ENCODE results near the gene TCEANC.

Gene TCEANC

DNA sequence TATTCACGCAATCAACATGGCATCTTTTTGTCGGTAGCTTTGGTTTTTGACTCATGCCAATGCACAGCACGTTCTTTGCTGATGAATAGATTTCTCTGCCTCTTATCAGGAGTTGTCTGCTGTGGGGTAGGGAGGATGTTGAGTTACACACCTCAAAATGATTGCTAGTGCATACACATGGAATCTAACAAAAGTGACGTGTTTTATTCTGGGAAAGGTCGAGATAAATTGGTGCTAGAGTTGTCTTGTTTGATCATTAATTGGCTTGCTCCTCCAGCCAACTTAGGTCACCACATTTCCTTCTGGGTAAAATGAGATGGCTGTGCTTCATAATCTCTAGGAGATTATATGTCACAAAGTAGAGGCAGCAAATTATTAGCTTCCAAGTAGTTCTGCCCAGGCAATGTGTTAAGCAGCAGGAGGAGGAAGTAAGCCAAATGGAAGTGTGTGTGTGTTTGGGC is 39.9 kb downstream of the TCEANC start:
- DNase-seq (ENCODE audit: low read depth) = no peak

DNA sequence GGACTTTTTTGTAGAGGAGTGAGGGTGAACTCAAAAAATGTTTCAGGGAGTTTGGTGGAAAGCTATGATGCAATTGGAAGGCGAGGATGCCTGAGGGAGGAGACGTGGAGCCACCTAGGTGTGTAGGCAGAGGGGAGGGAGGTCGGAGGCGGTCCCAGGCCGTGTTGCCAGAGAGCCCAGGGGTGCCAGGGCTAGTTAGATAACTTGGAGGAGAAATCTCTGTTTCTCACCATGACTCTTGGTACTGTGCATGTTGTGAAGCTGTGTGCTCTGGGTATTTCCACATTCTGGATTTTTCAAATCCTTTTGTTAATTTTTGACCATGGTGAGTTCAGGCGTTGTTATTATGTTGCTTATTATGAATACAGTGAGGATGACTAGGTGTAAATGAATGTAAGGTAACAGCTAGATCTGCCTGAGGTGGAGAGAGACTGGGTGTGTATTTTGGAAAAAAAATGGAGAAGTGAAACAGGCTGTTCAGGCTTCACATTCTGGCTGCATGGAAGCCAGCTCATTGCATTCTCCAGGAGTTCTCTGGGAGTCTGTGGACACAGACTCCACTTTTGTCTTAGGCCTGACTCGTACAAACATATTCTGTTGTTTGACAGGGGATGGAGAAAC is 40.5 kb downstream of the TCEANC start:
- no peak for DNase-seq (ENCODE audit: low read depth)

DNA sequence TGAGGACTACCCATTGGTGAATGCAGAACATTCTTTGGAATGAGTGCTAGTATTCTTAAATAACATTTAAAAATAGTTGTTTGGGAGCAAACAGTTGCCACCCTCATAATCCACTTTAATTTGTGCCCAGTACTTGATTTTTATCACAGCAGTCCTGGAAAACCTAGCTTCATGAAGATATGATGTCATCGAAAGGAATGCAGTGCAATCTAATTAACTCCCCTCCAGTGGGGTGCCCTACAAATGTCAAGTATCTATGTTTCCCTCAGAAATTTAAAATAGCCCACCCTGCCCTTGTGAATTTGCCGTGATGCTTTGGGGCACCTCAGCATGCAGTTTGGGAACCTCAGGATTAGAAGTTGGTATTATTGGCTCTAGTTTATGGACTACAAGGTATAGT is 41.4 kb downstream of the TCEANC start:
- no peak for DNase-seq (ENCODE audit: low read depth)

DNA sequence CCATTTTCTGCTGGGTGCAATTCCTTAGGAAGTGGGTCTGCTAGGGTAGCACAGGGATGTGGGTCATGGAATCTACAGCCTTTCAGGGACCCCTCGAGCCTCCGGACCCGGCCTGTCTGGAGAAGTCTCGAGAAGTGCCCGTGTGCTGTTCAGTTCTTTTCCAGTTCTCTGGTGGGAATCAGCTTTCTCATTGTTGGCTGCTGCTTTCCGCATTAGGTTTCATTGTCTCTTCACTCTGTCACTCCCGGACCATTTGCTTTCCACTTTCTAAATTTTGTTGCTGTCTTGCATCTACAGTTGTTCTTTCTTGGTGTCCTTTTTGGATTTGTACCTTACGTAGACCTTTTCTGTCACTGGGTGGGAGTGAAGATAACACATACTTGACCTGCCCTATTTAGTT is 42.0 kb downstream of the TCEANC start:
- no peak for DNase-seq (ENCODE audit: low read depth)

DNA sequence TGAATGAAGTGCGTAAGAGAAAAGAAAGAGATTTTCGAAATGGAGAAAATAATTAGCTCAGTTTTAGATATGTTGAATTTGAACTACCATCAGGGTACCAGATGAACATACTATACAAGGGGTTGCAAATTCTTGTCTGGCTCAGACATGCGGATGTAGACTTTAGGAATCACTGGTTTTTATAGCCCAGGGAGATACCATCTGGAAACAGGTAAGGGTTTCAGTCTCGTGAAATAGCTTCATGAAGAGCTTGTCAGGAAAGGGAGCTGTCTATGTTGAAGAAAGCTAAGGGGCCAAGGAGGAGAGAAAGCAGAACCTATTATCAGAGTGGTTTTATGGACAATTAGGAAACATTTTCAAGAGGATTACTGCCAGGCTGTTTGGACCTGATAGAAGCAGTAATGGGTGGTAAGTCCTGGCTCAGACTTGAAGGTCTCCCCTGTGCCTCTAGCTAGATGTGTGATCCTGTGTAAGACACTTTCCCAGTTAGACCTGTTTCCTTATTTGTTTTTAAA is 42.7 kb downstream of the TCEANC start:
- DNase-seq (ENCODE audit: low read depth) = no peak

DNA sequence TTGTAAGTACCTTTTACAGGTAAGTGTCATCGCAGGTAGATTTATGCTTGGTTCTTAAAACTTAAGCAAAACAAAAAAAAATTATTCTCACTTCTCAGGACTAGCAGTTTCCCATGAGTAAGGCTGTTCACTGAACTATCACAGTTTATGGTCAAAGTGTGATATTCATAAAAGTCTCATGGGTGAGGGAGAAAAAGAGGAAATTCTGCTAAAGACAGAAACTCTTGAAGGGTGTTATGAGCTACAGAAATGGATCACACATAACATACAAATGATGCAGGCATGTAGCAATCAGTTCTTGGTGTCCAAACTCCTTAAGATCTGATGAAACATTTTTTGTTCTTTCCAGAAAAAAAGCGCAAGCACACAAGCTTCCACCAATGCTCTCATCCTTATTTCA is 44.5 kb downstream of the TCEANC start:
- no peak for DNase-seq (ENCODE audit: low read depth)

DNA sequence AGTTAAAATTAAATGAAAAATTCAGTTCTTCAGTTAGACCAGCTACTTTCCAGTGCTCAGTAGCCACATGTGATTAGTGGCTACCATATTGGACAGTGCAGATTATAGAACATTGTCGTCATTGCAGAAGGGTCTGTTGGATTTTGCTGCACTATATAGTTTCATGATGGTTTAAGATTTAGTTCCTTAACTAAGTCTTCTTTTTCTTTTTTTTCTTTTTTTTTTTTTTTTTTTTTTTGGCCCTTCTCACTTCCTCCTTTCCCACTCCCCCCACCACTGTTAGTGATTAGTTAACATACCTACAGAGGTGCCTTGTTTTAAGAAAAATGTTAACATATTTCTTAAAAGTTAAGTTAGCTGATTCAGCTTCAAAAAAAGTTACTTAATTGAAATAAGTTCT is 45.0 kb downstream of the TCEANC start:
- DNase-seq (ENCODE audit: low read depth) = no peak

DNA sequence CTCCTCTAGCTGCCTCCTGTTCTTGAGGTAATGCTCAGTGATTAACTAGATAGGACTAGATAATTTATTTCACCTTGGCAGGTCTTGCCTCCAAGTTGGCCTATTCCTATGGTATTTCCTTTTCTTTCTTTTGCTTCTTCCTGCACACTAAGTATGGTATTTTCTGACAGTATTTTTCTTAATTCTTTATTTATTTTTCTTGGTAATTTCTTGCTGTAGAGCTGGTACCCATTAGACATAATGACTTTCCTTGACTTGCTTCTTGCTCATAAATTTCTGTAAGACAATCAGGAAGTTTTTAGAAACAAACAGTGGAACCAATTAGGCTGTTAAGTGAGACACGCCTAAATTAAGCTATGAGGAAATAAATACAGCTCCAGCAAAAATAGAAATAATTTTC is 45.5 kb downstream of the TCEANC start:
- DNase-seq (ENCODE audit: low read depth) = no peak

DNA sequence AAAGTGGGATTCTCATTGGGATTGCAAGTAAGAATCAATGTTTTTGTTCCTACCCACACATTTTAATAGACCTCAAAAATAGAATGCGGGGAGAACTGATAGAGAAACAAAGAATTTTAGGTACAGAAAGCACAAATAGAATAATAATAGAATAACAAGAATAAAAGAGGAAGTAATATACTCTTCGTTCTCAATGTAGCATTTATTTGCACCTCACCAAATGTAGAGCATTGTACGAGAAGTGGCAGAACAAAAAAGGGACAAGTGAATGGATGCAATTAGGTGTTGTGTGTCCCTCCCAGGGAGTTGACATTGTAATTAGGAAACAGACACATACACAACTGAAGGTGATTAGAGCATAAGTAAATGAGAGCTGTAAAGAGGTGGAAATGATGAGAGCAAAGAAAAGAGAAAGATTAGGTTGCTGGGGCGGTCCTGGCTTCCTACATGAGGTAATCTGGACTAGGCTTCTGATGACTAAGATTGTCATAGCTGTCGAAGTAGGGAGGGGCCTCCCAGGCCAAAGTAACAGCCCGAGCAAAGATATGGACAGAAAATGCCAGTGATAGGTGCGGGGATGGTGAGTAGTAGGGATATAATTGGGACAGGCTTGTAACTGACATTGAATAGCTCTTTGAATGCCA is 46.4 kb downstream of the TCEANC start:
- no peak for DNase-seq (ENCODE audit: low read depth)

DNA sequence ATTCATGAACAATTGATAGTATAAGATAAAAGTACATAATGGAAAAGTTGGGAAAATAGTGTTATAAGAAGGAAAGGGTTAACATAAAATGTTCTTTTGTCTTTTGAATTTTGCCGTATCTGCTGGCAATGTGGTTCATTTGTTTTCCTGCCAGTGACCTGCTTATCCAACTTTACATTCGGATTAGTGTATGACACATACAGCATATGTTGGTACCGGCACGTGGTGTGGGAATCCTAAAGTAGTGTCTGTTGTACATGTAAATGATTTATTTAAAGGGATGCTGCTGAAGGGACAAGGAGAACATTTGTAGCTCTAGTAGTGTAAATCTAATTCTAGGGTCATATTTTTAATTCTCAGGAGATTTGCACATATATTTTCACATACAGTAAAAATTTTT is 47.4 kb downstream of the TCEANC start:
- DNase-seq (ENCODE audit: low read depth) = no peak

DNA sequence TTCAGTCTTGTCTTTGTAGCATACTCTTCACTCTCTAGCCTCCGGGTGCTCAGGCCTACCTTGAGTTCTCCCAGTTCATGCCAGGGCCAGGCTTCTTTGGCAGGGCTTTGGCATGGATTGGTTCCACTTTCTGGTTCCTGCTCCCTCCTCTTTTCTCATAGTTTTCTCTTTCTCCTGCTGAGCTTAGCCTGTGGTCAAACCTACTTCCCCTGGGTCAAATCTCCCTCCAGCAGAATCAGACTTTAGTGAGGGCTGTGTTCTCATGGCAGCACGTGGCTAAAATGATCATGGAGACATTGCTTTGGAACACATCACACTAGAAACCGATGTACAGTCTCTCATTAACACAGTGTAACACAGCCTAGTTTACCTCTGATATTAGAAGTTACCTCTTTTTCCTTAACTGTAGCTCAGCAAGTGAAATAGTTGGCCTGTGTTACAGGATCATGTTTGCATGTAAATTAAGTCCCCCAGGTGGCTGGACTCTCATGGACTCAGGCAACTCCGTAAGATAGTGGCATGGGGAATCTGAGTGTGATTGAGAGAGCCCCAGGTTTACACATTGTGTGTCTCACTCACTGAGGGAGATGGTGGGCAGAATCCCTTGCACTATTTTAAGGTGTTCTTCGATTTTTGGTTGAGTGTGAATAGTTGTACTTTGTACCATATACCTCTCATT is 49.3 kb downstream of the TCEANC start:
- no peak for DNase-seq (ENCODE audit: low read depth)

DNA sequence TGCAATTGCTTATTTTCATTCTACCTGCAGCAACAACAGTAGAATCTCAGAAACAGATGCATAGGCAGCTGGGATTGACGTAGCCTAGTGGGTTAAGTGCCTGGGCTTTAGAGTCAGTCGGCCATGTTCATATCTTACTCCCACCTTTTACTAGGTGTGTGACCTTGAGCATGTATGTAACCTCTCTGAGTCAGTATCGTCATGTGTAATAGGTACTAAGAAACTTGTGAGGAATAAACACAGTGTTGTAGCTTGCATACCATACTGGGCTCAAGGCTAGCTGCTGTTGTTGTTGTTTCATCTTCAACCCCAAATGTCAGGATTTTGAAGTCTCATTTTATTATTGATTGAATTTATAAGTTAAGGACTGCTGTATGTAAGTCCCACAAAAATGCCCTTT is 50.2 kb downstream of the TCEANC start:
- no peak for DNase-seq (ENCODE audit: low read depth)

DNA sequence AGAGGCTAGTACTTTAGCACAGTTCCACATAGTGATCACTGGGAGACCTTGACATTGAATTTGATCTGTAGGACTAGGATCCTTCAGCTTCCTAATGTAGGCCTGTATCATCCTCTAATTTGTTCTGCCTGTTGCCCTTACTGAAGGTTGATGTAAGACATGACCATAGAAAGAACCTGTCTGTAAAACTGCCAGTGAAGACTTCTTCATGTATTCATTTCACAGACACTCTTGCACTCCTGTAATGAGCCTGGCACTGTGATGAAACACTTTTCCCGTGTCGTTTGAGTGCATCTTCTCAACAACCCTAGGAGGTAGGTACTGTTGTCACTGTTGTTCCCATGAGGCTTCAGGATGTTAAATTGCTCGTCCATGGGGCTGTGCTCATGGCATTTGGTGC is 50.6 kb downstream of the TCEANC start:
- DNase-seq (ENCODE audit: low read depth) = no peak

DNA sequence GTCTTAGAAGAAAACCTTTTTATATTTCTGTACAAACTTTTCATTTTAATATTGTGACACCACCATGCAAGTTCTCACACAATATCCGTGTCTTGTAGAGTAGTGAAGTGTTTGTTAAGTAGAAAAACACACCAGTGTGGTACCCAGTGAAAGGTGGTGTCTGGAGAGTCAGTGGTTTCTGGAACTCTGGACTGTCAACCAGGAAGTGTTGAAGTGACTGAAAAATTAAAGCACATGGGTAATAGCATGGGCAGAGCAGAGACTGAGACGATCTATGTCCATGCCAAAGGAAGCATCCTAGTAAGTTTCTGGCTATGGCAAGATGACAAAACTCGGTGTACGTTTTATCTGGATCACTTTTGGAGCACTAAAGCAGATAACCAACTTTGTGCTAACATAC is 58.2 kb downstream of the TCEANC start:
- DNase-seq (ENCODE audit: low read depth) = no peak

Measured in stimulated activated CD8-positive, alpha-beta memory T cell treated with anti-CD3 and anti-CD28 coated beads, Interleukin-4, amount 100 ng/mL, for 24 hours (primary cell).